Nephron (organoid): Measurements from ENCODE around the gene ATF7IP2.
"Not testable (repeated sequence)": the region's sequence is repeated elsewhere in the genome, so short reads cannot be mapped to it uniquely, and the experiment has no call there.

Experiments used
- H3K27ac Mint-ChIP-seq, 3 experiments: 2 replicates each; pipeline ENCODE4 v1.8.0; 2020; ENCODE audit warnings: mixed read lengths in 3 of 3, mild to moderate bottlenecking in 2 of 3, moderate library complexity in 1 of 3
- H3K27me3 Mint-ChIP-seq: 2 replicates; pipeline ENCODE4 v1.8.0; 2021; ENCODE audit warnings: low read depth, mild to moderate bottlenecking, moderate library complexity, mixed read lengths
- H3K36me3 Mint-ChIP-seq: 2 replicates; pipeline ENCODE4 v1.8.0; 2020; ENCODE audit warnings: low read depth, mixed read lengths
- H3K4me1 Mint-ChIP-seq: 2 replicates; pipeline ENCODE4 v1.8.0; 2020; ENCODE audit warnings: mixed read lengths
- H3K4me3 Mint-ChIP-seq, 3 experiments: 2 replicates each; pipeline ENCODE4 v1.8.0; 2020; ENCODE audit warnings: mild to moderate bottlenecking in 3 of 3, mixed read lengths in 3 of 3, moderate library complexity in 2 of 3
- H3K9me3 Mint-ChIP-seq: 2 replicates; pipeline ENCODE4 v1.8.0; 2020; ENCODE audit warnings: mixed read lengths
- TF ChIP-seq, protein P1 (sequence below), 3 experiments: fragments of 200-600 bp; sonication (generic); IDR thresholded peaks; one replicate each; pipeline ENCODE4 v1.5.0; 2021; ENCODE audit warnings: antibody characterized with exemption in 3 of 3; ENCODE audit not compliant: unreplicated experiment in 3 of 3

Gene ATF7IP2

DNA sequence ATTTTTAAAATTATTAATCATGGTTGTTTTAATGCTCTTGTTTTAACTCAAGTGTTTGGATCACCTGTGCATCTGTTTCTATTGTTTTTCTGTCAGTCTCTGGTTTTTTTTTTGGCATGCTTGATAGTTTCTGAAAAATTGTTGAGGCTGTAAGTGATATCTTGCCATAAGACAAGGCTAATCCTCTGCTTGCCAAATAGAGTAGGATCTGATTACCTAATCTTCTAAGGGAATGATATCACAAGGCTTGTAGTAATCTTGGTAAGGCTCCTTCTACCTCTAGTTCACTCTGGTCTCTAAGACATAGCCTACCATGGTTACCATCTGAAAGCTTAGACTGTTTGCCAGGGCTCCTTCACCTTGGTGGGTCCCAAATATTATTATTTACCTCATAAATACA, 81.0 kb downstream of the ATF7IP2 start:
- Mint-ChIP-seq H3K4me3 (no peak overlapping the region), H3K27ac (no peak overlapping the region), H3K9me3 (no peaks in the 10 kb centered on the region), H3K27me3 (no peaks in the 10 kb centered on the region), H3K4me1 (no peaks in the 10 kb centered on the region), H3K36me3 (peaks cover 38% of the 10 kb centered on the region)
- TF ChIP-seq, protein P1, sequence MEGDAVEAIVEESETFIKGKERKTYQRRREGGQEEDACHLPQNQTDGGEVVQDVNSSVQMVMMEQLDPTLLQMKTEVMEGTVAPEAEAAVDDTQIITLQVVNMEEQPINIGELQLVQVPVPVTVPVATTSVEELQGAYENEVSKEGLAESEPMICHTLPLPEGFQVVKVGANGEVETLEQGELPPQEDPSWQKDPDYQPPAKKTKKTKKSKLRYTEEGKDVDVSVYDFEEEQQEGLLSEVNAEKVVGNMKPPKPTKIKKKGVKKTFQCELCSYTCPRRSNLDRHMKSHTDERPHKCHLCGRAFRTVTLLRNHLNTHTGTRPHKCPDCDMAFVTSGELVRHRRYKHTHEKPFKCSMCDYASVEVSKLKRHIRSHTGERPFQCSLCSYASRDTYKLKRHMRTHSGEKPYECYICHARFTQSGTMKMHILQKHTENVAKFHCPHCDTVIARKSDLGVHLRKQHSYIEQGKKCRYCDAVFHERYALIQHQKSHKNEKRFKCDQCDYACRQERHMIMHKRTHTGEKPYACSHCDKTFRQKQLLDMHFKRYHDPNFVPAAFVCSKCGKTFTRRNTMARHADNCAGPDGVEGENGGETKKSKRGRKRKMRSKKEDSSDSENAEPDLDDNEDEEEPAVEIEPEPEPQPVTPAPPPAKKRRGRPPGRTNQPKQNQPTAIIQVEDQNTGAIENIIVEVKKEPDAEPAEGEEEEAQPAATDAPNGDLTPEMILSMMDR (IDR thresholded peaks at IDR 0.05; ENCODE audit: unreplicated experiment in 3 of 3): no peak

DNA sequence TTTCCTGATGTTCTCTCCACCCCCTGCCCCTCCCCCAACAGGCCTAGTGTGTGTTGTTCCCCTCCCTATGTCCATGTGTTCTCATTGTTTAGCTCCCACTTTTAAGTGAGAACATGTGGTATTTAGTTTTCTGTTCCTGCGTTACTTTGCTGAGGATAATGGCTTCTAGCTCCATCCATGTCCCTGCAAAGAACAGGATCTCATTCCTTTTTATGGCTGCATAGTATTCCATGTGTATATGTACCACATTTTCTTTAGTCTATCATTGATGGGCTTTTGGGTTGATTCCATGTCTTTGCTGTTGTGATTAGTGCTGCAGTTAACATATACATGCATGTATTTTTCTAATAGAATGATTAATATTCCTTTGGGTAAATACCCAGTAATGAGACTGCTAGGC, 90.8 kb downstream of the ATF7IP2 start:
- not testable (repeated sequence) for H3K27ac Mint-ChIP-seq, H3K4me1 Mint-ChIP-seq, H3K4me3 Mint-ChIP-seq, H3K27me3 Mint-ChIP-seq
- Mint-ChIP-seq H3K9me3 (peaks cover 21% of the 10 kb centered on the region), H3K36me3 (peaks cover 54% of the 10 kb centered on the region)

GRCh38 chr16:10480151-10480550, 94.3 kb downstream of the ATF7IP2 start:
- H3K4me1 Mint-ChIP-seq: no peaks in the 10 kb centered on the region
- H3K9me3 Mint-ChIP-seq: peaks cover 12% of the 10 kb centered on the region
- TF ChIP-seq, protein P1 (IDR thresholded peaks at IDR 0.05; ENCODE audit: unreplicated experiment in 3 of 3): no peak
- peaks cover 58% of the 10 kb centered on the region for H3K36me3 Mint-ChIP-seq
- no peak overlapping the region for H3K27ac Mint-ChIP-seq
- H3K27me3 Mint-ChIP-seq: no peaks in the 10 kb centered on the region
- no peak overlapping the region for H3K4me3 Mint-ChIP-seq

- H3K4me3 Mint-ChIP-seq: no peak overlapping the region
- peaks cover 37% of the 10 kb centered on the region for H3K36me3 Mint-ChIP-seq
- no peaks in the 10 kb centered on the region for H3K4me1 Mint-ChIP-seq
- TF ChIP-seq, protein P1 (IDR thresholded peaks at IDR 0.05; ENCODE audit: unreplicated experiment in 3 of 3): no peak
- no peak overlapping the region for H3K27ac Mint-ChIP-seq
- no peaks in the 10 kb centered on the region for H3K27me3 Mint-ChIP-seq
- peaks cover 10% of the 10 kb centered on the region for H3K9me3 Mint-ChIP-seq
Observed at GRCh38 chr16:10485159-10485558, 99.3 kb downstream of the ATF7IP2 start.

- Mint-ChIP-seq H3K4me1 (no peaks in the 10 kb centered on the region), H3K9me3 (peaks cover 8% of the 10 kb centered on the region), H3K27me3 (no peaks in the 10 kb centered on the region), H3K27ac (no peak overlapping the region), H3K4me3 (no peak overlapping the region), H3K36me3 (peaks cover 30% of the 10 kb centered on the region)
- TF ChIP-seq, protein P1 (IDR thresholded peaks at IDR 0.05; ENCODE audit: unreplicated experiment in 3 of 3): no peak
Observed at GRCh38 chr16:10485698-10486382, 100.0 kb downstream of the ATF7IP2 start.

GRCh38 chr16:10490141-10490540, 104.3 kb downstream of the ATF7IP2 start:
- peaks cover 8% of the 10 kb centered on the region for H3K9me3 Mint-ChIP-seq
- H3K4me3 Mint-ChIP-seq: no peak overlapping the region
- TF ChIP-seq, protein P1 (IDR thresholded peaks at IDR 0.05; ENCODE audit: unreplicated experiment in 3 of 3): no peak
- no peak overlapping the region for H3K27ac Mint-ChIP-seq
- peaks cover 7% of the 10 kb centered on the region for H3K36me3 Mint-ChIP-seq
- no peaks in the 10 kb centered on the region for H3K4me1 Mint-ChIP-seq
- peaks cover 5% of the 10 kb centered on the region for H3K27me3 Mint-ChIP-seq
